ENCODE results near the gene TIMELESS.
"Not testable (repeated sequence)": the region's sequence is repeated elsewhere in the genome, so short reads cannot be mapped to it uniquely, and the experiment has no call there.

The TIMELESS gene

GRCh38 chr12:56411781-56412639, 37.2 kb downstream of the TIMELESS start:
- in situ Hi-C loops (cut with MboI; ENCODE audit: low sequenced_read_pairs): no loop called here

- in situ Hi-C loops (cut with MboI; ENCODE audit: low sequenced_read_pairs): no loop called here
Measured at GRCh38 chr12:56410768-56411167, 38.5 kb downstream of the TIMELESS start.

GRCh38 chr12:56408799-56409417, 40.3 kb downstream of the TIMELESS start:
- in situ Hi-C loops (cut with MboI; ENCODE audit: low sequenced_read_pairs): no loop called here

GRCh38 chr12:56404227-56404626, 45.0 kb downstream of the TIMELESS start:
- in situ Hi-C loops (cut with MboI; ENCODE audit: low sequenced_read_pairs): not testable (repeated sequence)

- in situ Hi-C loops (cut with MboI; ENCODE audit: low sequenced_read_pairs): not testable (repeated sequence)
Measured at GRCh38 chr12:56401612-56402011, 47.6 kb downstream of the TIMELESS start.

GRCh38 chr12:56401125-56401524, 48.1 kb downstream of the TIMELESS start:
- in situ Hi-C loops (cut with MboI; ENCODE audit: low sequenced_read_pairs): not testable (repeated sequence)

- in situ Hi-C loops (cut with MboI; ENCODE audit: low sequenced_read_pairs): not testable (repeated sequence)
Measured at GRCh38 chr12:56399466-56399865, 49.8 kb downstream of the TIMELESS start.

- in situ Hi-C loops (cut with MboI; ENCODE audit: low sequenced_read_pairs): no loop called here
Measured at GRCh38 chr12:56398324-56398723, 50.9 kb downstream of the TIMELESS start.

- in situ Hi-C loops (cut with MboI; ENCODE audit: low sequenced_read_pairs): no loop called here
Measured at GRCh38 chr12:56392331-56392730, 56.9 kb downstream of the TIMELESS start.

- in situ Hi-C loops (cut with MboI; ENCODE audit: low sequenced_read_pairs): no loop called here
Measured at GRCh38 chr12:56391721-56392120, 57.5 kb downstream of the TIMELESS start.

GRCh38 chr12:56389412-56389811, 59.8 kb downstream of the TIMELESS start:
- in situ Hi-C loops (cut with MboI; ENCODE audit: low sequenced_read_pairs): no loop called here

- in situ Hi-C loops (cut with MboI; ENCODE audit: low sequenced_read_pairs): no loop called here
Measured at GRCh38 chr12:56387152-56387736, 62.0 kb downstream of the TIMELESS start.

GRCh38 chr12:56385873-56386272, 63.4 kb downstream of the TIMELESS start:
- in situ Hi-C loops (cut with MboI; ENCODE audit: low sequenced_read_pairs): no loop called here

- in situ Hi-C loops (cut with MboI; ENCODE audit: low sequenced_read_pairs): no loop called here
Measured at GRCh38 chr12:56382611-56383010, 66.6 kb downstream of the TIMELESS start.

GRCh38 chr12:56377989-56378316, 71.3 kb downstream of the TIMELESS start:
- in situ Hi-C loops (cut with MboI; ENCODE audit: low sequenced_read_pairs): no loop called here

GRCh38 chr12:56377310-56377988, 71.8 kb downstream of the TIMELESS start:
- in situ Hi-C loops (cut with MboI; ENCODE audit: low sequenced_read_pairs): no loop called here

- in situ Hi-C loops (cut with MboI; ENCODE audit: low sequenced_read_pairs): no loop called here
Measured at GRCh38 chr12:56375598-56376434, 73.4 kb downstream of the TIMELESS start.

- in situ Hi-C loops (cut with MboI; ENCODE audit: low sequenced_read_pairs): no loop called here
Measured at GRCh38 chr12:56374726-56375597, 74.3 kb downstream of the TIMELESS start.

GRCh38 chr12:56373515-56373914, 75.7 kb downstream of the TIMELESS start:
- in situ Hi-C loops (cut with MboI; ENCODE audit: low sequenced_read_pairs): no loop called here

- in situ Hi-C loops (cut with MboI; ENCODE audit: low sequenced_read_pairs): no loop called here
Measured at GRCh38 chr12:56366948-56367347, 82.3 kb downstream of the TIMELESS start.

All from HL-60/S4 (cell line).